Mammary epithelial cell (primary cell): Measurements from ENCODE around the gene HMGCLL1.

ENCODE experiments used
- EZH2 ChIP-seq: IDR thresholded peaks from 2 replicates; pipeline ENCODE4 v1.6.1; 2012; ENCODE audit warnings: low read length, inconsistent platforms, borderline replicate concordance
- TF ChIP-seq, protein P1 (sequence below), 2 donors: IDR thresholded peaks in 1 of 2; conservative IDR thresholded peaks in 1 of 2; 2 replicates each; pipeline ENCODE4 v1.5.1; 2011 to 2012; ENCODE audit warnings: inconsistent platforms in 2 of 2, low read length in 2 of 2, mild to moderate bottlenecking in 2 of 2, control low read depth in 1 of 2, low read depth in 1 of 2; ENCODE audit not compliant: insufficient read depth in 1 of 2; ENCODE audit errors: extremely low read depth in 1 of 2

- TF ChIP-seq, protein P1, sequence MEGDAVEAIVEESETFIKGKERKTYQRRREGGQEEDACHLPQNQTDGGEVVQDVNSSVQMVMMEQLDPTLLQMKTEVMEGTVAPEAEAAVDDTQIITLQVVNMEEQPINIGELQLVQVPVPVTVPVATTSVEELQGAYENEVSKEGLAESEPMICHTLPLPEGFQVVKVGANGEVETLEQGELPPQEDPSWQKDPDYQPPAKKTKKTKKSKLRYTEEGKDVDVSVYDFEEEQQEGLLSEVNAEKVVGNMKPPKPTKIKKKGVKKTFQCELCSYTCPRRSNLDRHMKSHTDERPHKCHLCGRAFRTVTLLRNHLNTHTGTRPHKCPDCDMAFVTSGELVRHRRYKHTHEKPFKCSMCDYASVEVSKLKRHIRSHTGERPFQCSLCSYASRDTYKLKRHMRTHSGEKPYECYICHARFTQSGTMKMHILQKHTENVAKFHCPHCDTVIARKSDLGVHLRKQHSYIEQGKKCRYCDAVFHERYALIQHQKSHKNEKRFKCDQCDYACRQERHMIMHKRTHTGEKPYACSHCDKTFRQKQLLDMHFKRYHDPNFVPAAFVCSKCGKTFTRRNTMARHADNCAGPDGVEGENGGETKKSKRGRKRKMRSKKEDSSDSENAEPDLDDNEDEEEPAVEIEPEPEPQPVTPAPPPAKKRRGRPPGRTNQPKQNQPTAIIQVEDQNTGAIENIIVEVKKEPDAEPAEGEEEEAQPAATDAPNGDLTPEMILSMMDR (conservative IDR thresholded peaks at IDR 0.05 in 1 of 2, IDR thresholded peaks at IDR 0.05 in 1 of 2; ENCODE audit: extremely low read depth in 1 of 2, insufficient read depth in 1 of 2, low read depth in 1 of 2, low read length in 2 of 2) = no peak
- TF ChIP-seq EZH2 = no peak
Measured at GRCh38 chr6:55531496-55531895, 47.5 kb downstream of the HMGCLL1 start.
